Skin epidermis (tissue), 12 donors: ENCODE data around the gene LAIR1.
"Not testable (repeated sequence)": the region's sequence is repeated elsewhere in the genome, so short reads cannot be mapped to it uniquely, and the experiment has no call there.

Source experiments
- H3K27ac ChIP-seq, 21 experiments: fragments of 200-600 bp; sonication (generic) in 11 of 21; one replicate each; pipeline ENCODE4 v1.5.0; 2020; ENCODE audit warnings: mild to moderate bottlenecking in 3 of 21, inconsistent platforms in 2 of 21, moderate library complexity in 2 of 21
- H3K4me3 ChIP-seq, 7 experiments: fragments of 200-600 bp; sonication (generic) in 2 of 7; one replicate each; pipeline ENCODE4 v1.5.0; 2020; ENCODE audit warnings: inconsistent platforms in 2 of 7, mild to moderate bottlenecking in 2 of 7, moderate library complexity in 1 of 7

Gene LAIR1

GRCh38 chr19:54352041-54352440, 12.7 kb downstream of the LAIR1 start:
- H3K27ac ChIP-seq: no peak overlapping the region
- no peak overlapping the region for H3K4me3 ChIP-seq

DNA sequence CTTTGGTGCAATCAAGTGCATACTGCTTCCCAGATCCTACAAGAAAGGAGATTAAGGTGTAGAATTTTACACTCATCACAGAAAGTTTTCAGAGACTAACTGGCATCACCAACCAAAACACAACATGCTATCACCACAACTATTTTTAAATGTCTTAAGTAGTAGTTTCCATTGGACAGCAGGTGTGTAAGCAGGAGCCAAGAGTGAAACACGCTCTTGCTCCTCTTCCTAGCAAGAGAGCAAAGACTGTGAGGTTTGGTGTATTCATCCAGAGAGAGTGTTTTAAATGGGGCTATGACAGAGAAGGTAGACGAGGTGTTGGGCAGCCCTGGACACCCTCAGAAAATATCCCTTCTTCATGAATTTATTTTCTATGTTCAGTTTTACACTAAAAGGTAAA, 13.3 kb downstream of the LAIR1 start:
- H3K27ac ChIP-seq: no peak overlapping the region
- H3K4me3 ChIP-seq: no peak overlapping the region

DNA sequence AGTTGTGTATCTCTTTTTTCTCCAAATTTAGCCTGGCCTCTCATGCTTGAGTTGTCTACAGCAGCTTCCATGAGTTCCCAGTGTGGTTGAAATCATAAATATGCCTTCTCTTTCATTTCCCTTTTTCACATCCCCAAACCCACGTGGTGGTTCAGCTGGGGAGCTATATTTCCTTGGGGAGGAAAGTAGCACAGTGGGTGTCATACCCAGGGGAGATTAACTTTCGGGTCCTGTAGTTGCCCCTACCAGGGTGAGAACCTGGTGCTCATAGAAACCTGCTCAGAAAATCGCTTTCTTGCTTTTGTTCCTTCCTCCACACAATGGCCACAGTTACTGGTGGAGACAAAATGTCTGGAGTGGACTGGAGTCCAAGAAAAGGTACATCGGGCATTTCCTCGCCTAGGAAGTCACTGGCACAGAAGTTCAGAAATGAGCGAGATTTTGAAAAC, 18.8 kb downstream of the LAIR1 start:
- peak overlapping the region in 1 of 21 experiments; percentile 29 for H3K27ac ChIP-seq
- no peak overlapping the region for H3K4me3 ChIP-seq

GRCh38 chr19:54343868-54344267, 20.9 kb downstream of the LAIR1 start:
- H3K27ac ChIP-seq: no peak overlapping the region
- no peak overlapping the region for H3K4me3 ChIP-seq

- H3K27ac ChIP-seq: no peak overlapping the region
- no peak overlapping the region for H3K4me3 ChIP-seq
These were observed 23.4 kb downstream of the LAIR1 start for GRCh38 chr19:54341295-54341694.

DNA sequence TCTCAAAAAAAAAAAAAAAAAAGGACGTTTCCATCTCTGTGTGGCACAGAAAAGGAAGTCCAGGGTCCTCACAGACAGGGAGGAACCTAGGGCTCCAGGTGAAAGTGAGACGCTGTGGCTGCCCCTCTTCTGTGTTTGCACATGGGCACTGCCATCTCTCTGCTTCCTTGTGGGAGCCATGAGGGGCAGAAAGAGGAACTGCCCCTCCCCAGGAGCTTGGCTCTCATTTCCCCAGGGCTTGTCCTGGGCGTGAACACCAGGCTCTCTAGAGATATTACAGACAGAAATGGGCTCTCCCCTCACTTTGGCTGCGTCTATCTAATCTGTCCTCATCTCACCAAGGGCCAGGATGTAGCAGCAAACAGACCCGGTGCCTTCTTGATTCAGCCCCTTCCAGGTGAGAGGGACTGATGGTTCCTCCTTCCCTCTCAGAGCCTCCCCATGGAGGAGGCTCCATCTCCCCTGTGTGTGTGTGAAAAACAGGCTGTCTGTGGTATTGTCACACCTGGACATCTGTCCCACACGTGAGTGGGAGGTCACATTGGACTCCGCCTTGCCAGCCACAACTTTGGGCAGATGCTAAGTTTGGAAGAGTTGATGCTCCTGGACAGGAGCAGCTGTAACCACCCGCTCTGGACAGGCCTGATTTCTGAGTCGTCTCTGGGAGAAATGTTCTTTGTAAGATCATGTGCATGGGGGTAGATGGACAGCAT, 24.9 kb downstream of the LAIR1 start:
- no peak overlapping the region for H3K4me3 ChIP-seq
- peak overlapping the region in 1 of 21 experiments; percentile 54 for H3K27ac ChIP-seq

DNA sequence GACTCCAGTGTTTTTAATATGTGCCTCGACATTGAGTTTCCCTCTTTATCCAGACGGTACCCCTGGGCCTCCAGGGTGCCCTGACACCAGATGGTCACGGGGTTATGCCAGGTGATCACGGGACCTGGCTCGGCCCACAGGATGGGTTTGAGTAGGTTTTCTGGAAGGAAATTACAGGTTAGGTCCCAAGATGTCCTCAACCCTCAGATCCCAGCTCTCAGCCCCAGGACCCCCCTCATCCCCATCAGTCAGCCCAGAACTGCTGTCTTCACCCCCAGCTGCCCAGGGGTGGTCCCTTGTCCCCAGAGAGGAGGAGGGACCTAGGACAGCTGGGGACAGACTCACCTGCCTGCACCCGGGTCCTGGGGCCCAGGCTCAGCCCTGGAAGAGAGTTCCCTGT, 26.2 kb downstream of the LAIR1 start:
- no peak overlapping the region for H3K27ac ChIP-seq
- H3K4me3 ChIP-seq: no peak overlapping the region

DNA sequence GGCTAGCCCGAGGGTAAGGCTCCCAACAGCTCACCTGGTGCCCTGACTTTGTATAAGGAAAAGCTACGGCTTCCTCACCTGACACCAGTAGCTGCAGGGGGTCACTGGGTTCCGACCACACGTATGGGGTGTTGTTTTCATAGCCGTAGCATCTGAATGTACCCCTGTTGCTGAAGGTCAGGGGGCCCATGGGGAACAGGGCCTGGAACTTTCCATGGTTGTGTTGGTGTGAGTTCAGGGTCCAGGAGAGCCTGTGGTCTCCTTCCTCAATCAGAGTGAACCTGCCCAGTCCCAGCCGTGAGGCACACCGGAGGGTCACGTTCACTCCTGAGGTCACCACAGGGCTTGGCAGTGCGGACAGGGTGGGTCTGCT, 26.9 kb downstream of the LAIR1 start:
- Histone ChIP-seq H3K27ac (peak overlapping the region in 1 of 21 experiments; percentile 39), H3K4me3 (no peak overlapping the region)

DNA sequence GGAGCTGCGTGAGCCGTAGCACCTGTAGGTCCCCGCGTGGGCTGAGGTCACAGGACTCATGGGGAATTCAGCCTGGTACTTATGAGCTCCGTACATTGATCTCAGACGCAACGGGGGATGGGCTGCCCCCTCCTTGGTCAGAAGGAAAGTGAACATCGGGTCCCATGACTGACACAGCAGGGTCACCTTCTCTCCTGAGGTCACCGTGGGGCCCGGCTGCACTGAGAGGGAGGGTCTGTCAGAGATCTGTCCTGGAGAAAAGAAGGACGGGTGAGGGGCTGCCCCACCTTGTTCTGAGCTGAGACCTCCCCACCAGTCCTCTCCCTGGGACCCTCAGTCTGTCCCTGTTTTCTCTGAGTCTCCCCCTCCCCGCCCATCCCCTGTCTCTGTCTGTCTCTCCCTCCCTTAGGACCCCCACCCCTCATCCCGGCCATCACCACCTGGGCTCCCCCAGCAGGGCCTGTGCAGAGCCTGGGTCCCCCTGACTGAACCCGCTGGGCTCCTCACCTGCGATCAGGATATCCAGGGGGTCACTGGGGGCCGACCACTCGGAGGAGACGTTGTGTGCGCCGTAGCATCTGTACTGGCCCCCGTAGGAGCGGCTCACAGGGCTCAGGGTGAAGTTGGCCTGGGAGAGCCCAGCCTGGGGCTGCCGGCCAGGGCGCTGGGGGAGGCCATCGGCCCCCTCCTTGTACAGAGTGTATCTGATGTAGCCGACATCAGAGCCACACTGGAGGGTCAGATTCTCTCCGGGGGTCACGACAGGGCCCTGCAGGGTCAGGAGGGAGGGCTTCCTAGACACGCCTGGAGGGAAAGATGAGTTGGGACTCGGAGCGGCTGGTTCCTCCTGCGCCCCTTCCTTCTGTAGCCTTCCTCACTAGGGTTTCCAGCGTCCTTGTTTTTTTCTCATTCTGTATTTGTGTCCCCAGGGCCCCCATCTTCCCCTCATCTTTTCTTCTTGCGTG, 27.6 kb downstream of the LAIR1 start:
- Histone ChIP-seq H3K4me3 (no peak overlapping the region), H3K27ac (no peak overlapping the region)

DNA sequence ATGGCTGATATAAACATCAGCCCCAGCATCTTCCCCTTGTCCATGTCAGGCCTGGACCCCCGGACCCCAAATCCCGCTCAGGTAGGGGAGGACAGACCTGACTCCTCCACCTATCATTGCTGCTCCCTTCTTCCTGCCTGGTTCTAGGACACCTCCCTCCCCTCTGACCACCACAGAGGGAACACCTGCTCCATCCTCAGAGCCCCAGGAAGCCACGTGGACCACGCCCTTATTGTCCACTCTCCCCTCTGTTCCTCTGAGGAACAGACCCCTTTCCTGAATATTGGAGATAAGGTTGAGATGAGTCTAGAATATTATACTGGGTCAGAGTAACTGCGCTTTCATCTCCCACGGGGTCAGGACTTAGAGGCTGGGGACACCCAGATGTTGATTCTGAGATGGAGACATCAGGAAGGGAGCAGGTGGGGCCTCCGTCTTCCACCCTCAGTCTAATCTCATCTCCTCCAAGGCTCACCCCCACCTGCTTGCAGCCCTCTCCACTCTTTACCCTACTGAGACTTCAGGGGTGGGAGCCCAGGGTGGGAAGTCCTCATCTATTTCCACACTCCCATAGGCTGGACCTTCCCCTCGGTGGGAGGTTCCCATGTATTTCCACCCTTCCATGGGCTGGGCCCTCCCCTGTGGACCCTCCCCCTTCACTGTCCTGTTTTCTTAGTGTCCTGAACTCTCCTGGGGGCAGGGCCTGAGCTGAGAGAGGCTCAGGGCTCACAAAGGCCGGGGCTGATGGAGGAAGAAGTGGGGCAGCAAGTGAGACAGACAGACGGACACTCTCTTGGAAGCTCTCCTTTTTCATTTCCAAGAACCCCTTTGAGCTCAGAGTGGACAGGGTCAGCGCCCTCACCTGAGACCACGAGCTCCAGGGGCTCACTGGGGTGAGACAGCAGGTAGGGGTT, 28.5 kb downstream of the LAIR1 start:
- H3K27ac ChIP-seq: no peak overlapping the region
- H3K4me3 ChIP-seq: no peak overlapping the region

GRCh38 chr19:54335164-54335563, 29.6 kb downstream of the LAIR1 start:
- Histone ChIP-seq H3K4me3 (no peak overlapping the region), H3K27ac (no peak overlapping the region)

DNA sequence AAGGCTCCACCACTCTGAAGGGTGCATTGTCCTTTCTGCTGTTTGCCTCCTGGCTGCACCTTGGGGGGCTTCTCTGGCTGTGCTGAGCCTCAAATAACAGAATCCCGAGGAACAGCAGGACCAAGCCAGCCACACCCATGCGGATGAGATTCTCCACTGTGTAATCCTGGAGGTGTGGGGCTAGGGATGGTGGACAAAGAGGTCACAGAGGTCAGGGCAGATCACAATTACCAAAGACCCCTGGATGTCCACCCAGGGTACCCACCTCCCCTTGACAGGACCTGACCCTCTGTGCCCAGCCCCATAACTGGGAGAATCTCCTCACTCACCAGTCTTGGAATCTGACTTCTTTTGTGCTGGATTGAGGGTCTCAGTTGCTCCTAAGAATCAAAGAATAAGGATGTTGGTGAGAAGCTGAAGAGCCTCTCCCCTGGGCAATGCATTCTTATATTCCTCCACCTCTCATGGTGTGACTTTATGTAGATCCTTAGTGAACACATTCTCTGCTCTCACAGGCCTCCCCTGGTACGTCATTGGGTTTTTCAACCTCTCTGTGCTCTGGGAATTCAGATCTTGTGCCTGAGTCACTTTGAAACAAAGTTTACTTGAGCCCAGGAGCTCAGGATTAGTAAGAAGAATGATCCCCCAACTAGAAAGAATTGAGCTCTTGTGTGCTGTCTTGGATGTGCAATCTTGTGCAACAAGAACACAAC, 31.0 kb downstream of the LAIR1 start:
- Histone ChIP-seq H3K27ac (no peak overlapping the region), H3K4me3 (no peak overlapping the region)

- Histone ChIP-seq H3K4me3 (no peak overlapping the region), H3K27ac (no peak overlapping the region)
These were observed 32.6 kb downstream of the LAIR1 start for GRCh38 chr19:54332149-54332548.

- Histone ChIP-seq H3K4me3 (no peak overlapping the region), H3K27ac (no peak overlapping the region)
These were observed 33.1 kb downstream of the LAIR1 start for GRCh38 chr19:54331626-54332025.

- Histone ChIP-seq H3K4me3 (no peak overlapping the region), H3K27ac (no peak overlapping the region)
These were observed 35.1 kb downstream of the LAIR1 start for GRCh38 chr19:54329476-54330165.

GRCh38 chr19:54328781-54329180, 36.0 kb downstream of the LAIR1 start:
- H3K4me3 ChIP-seq: not testable (repeated sequence)

DNA sequence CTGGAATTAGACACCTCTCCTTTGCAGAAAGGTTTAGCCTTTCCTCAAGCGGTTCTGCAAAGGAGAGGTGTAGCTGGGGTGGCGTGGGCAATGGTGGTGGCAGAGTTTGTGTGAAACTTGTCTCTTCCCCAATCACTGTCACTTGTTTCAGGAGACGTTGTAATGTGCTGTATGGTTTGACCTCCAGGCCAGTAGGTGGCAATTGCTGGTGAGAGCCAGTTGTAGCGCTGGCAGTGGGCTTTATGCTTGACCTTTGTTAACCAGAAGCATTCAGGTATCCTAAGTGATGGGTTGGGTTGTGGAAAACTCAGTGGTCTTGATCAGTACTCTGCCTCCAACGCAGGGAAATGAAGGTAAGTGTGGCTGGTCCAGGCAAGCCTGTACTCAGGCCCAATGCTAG, 39.1 kb downstream of the LAIR1 start:
- H3K27ac ChIP-seq: peak overlapping the region in 1 of 21 experiments; percentile 5
- no peak overlapping the region for H3K4me3 ChIP-seq

More at GRCh38 chr19:54328781-54329180, 36.0 kb downstream of the LAIR1 start:
- not testable (repeated sequence) for H3K27ac ChIP-seq

- peak overlapping the region in 1 of 21 experiments; percentile 5 for H3K27ac ChIP-seq
- H3K4me3 ChIP-seq: no peak overlapping the region
These were observed 39.5 kb downstream of the LAIR1 start for GRCh38 chr19:54325194-54325621.

DNA sequence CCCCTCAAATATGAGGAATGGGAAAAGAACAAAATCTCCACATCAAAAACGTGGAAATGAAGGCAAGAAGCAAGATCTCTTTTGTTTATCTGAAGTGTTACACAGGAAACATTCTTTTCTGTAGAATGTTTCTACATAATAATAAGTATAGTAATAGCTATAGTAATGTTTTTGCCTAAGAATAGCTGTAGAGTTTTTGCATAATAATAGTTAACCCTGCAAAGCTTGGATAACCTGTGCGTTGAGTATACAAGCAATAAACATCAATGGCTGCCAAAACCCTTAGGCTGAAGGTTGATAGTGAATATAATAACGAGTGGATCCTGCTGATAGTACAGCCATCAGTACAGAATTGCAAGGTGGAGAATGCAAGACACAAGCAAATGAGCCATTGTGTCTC, 40.7 kb downstream of the LAIR1 start:
- Histone ChIP-seq H3K4me3 (no peak overlapping the region), H3K27ac (no peak overlapping the region)
